ENCODE results near the gene AUTS2. TPM values are rescaled to one million over a fixed set of nuclear protein-coding genes. Genes with fewer than 3 reads are reported as not detected.

The AUTS2 gene
- total RNA-seq, 2 experiments from 2014 or later, result 17.5 to 23.8 TPM

GRCh38 chr7:69953136-69954067 is 355.1 kb downstream of the AUTS2 start:
- Mint-ChIP-seq H3K27me3 (no peaks in the 10 kb centered on the region), H3K4me3 (no peak overlapping the region), H3K9me3 (no peaks in the 10 kb centered on the region), H3K36me3 (no peaks in the 10 kb centered on the region), H3K27ac (no peak overlapping the region), H3K4me1 (no peaks in the 10 kb centered on the region)
- ATAC-seq (ENCODE audit: low read depth) (no peak), DNase-seq (no peak)
- POLR2A ChIA-PET, result no interaction called here

- Mint-ChIP-seq H3K27ac (no peak overlapping the region), H3K36me3 (no peaks in the 10 kb centered on the region), H3K9me3 (no peaks in the 10 kb centered on the region), H3K4me3 (no peak overlapping the region), H3K4me1 (no peaks in the 10 kb centered on the region), H3K27me3 (no peaks in the 10 kb centered on the region)
- POLR2A ChIA-PET, result no interaction called here
- ATAC-seq (ENCODE audit: low read depth) (no peak), DNase-seq (no peak)
Measured at GRCh38 chr7:69956541-69956940, 358.3 kb downstream of the AUTS2 start.

- peaks cover 5% of the 10 kb centered on the region for H3K27me3 Mint-ChIP-seq
- ATAC-seq (ENCODE audit: low read depth), result no peak
- DNase-seq, result no peak
Measured at GRCh38 chr7:69957661-69958060, 359.4 kb downstream of the AUTS2 start.

GRCh38 chr7:69959789-69960499 is 361.7 kb downstream of the AUTS2 start:
- POLR2A ChIA-PET, result no interaction called here
- no peaks in the 10 kb centered on the region for H3K9me3 Mint-ChIP-seq
- no peak for ATAC-seq (ENCODE audit: low read depth)

More at GRCh38 chr7:69957661-69958060, 359.4 kb downstream of the AUTS2 start:
- Mint-ChIP-seq H3K9me3 (no peaks in the 10 kb centered on the region), H3K4me3 (no peak overlapping the region), H3K36me3 (no peaks in the 10 kb centered on the region), H3K4me1 (peaks cover 3% of the 10 kb centered on the region), H3K27ac (no peak overlapping the region)
- POLR2A ChIA-PET, result no interaction called here

GRCh38 chr7:69961436-69961835 is 363.2 kb downstream of the AUTS2 start:
- Mint-ChIP-seq H3K4me3 (no peak overlapping the region), H3K4me1 (peaks cover 5% of the 10 kb centered on the region), H3K9me3 (no peaks in the 10 kb centered on the region), H3K27me3 (peaks cover 5% of the 10 kb centered on the region), H3K27ac (no peak overlapping the region), H3K36me3 (no peaks in the 10 kb centered on the region)
- POLR2A ChIA-PET, result no interaction called here
- no peak for DNase-seq
- ATAC-seq (ENCODE audit: low read depth), result no peak

More at GRCh38 chr7:69959789-69960499, 361.7 kb downstream of the AUTS2 start:
- no peak overlapping the region for H3K4me3 Mint-ChIP-seq
- DNase-seq, result no peak
- H3K27ac Mint-ChIP-seq, result no peak overlapping the region
- no peaks in the 10 kb centered on the region for H3K36me3 Mint-ChIP-seq
- peaks cover 5% of the 10 kb centered on the region for H3K4me1 Mint-ChIP-seq
- H3K27me3 Mint-ChIP-seq, result peaks cover 5% of the 10 kb centered on the region

GRCh38 chr7:69962186-69963065 is 364.2 kb downstream of the AUTS2 start:
- Mint-ChIP-seq H3K4me3 (no peak overlapping the region), H3K36me3 (no peaks in the 10 kb centered on the region), H3K27me3 (peaks cover 7% of the 10 kb centered on the region), H3K9me3 (no peaks in the 10 kb centered on the region), H3K27ac (no peak overlapping the region), H3K4me1 (peaks cover 5% of the 10 kb centered on the region)
- ATAC-seq (ENCODE audit: low read depth), result no peak
- DNase-seq, result no peak
- POLR2A ChIA-PET, result no interaction called here

GRCh38 chr7:69963393-69963792 is 365.1 kb downstream of the AUTS2 start:
- Mint-ChIP-seq H3K27me3 (peaks cover 12% of the 10 kb centered on the region), H3K36me3 (no peaks in the 10 kb centered on the region), H3K27ac (no peak overlapping the region), H3K4me3 (no peak overlapping the region), H3K4me1 (peaks cover 5% of the 10 kb centered on the region), H3K9me3 (no peaks in the 10 kb centered on the region)
- DNase-seq (no peak), ATAC-seq (ENCODE audit: low read depth) (no peak)
- POLR2A ChIA-PET, result no interaction called here

GRCh38 chr7:69966766-69967591 is 368.7 kb downstream of the AUTS2 start:
- no peak overlapping the region for H3K4me3 Mint-ChIP-seq
- H3K36me3 Mint-ChIP-seq, result no peaks in the 10 kb centered on the region
- H3K27ac Mint-ChIP-seq, result no peak overlapping the region
- no peaks in the 10 kb centered on the region for H3K9me3 Mint-ChIP-seq
- H3K27me3 Mint-ChIP-seq, result peaks cover 11% of the 10 kb centered on the region
- no peak for DNase-seq
- no peak for ATAC-seq (ENCODE audit: low read depth)
- POLR2A ChIA-PET, result no interaction called here
- peaks cover 5% of the 10 kb centered on the region for H3K4me1 Mint-ChIP-seq

- Mint-ChIP-seq H3K36me3 (no peaks in the 10 kb centered on the region), H3K4me3 (no peak overlapping the region), H3K4me1 (peaks cover under 1% of the 10 kb centered on the region), H3K27me3 (peaks cover 7% of the 10 kb centered on the region), H3K9me3 (no peaks in the 10 kb centered on the region), H3K27ac (no peak overlapping the region)
- ATAC-seq (ENCODE audit: low read depth) (no peak), DNase-seq (no peak)
- POLR2A ChIA-PET, result no interaction called here
Measured at GRCh38 chr7:69967689-69968450, 369.6 kb downstream of the AUTS2 start.

GRCh38 chr7:69968969-69969556 is 370.8 kb downstream of the AUTS2 start:
- Mint-ChIP-seq H3K36me3 (no peaks in the 10 kb centered on the region), H3K4me1 (no peaks in the 10 kb centered on the region), H3K4me3 (no peak overlapping the region), H3K27ac (no peak overlapping the region), H3K27me3 (peaks cover 11% of the 10 kb centered on the region), H3K9me3 (no peaks in the 10 kb centered on the region)
- ATAC-seq (ENCODE audit: low read depth) (no peak), DNase-seq (no peak)
- POLR2A ChIA-PET, result no interaction called here

GRCh38 chr7:69981646-69982045 is 383.4 kb downstream of the AUTS2 start:
- Mint-ChIP-seq H3K4me3 (no peak overlapping the region), H3K9me3 (no peaks in the 10 kb centered on the region), H3K36me3 (no peaks in the 10 kb centered on the region), H3K4me1 (no peaks in the 10 kb centered on the region), H3K27me3 (peaks cover 4% of the 10 kb centered on the region), H3K27ac (no peak overlapping the region)
- no peak for DNase-seq
- POLR2A ChIA-PET, result no interaction called here
- no peak for ATAC-seq (ENCODE audit: low read depth)

GRCh38 chr7:69982197-69982596 is 383.9 kb downstream of the AUTS2 start:
- Mint-ChIP-seq H3K27ac (no peak overlapping the region), H3K36me3 (no peaks in the 10 kb centered on the region), H3K9me3 (no peaks in the 10 kb centered on the region), H3K4me3 (no peak overlapping the region), H3K27me3 (peaks cover 4% of the 10 kb centered on the region), H3K4me1 (no peaks in the 10 kb centered on the region)
- ATAC-seq (ENCODE audit: low read depth) (no peak), DNase-seq (no peak)
- POLR2A ChIA-PET, result no interaction called here

Measured in activated naive CD8-positive, alpha-beta T cell treated with anti-CD3 and anti-CD28 coated beads, Interleukin-2, amount 10 ng/mL, durations not matched to agents 7 days and 5 days (primary cell).